Keratinocyte (primary cell): Measurements from ENCODE around the gene ERO1B. TPM values are rescaled to one million over a fixed set of nuclear protein-coding genes. Genes with fewer than 3 reads are reported as not detected.

Experiments used
- DNase-seq: peaks from one replicate; pipeline ENCODE4 v3.0.0-alpha.2; 2011; ENCODE audit warnings: low read depth, missing footprints, low spot score
- FAIRE-seq: peaks from 2 replicates; lab custom pipeline; 2011; peaks lifted over from hg19 to GRCh38; lab: Jason Lieb, UNC
- H2AFZ ChIP-seq: 2 replicates; pipeline ENCODE4 v1.6.0; 2012; ENCODE audit warnings: low read length, control low read depth, inconsistent platforms; ENCODE audit not compliant: control insufficient read depth
- H3K27ac ChIP-seq: 2 replicates; pipeline ENCODE4 v1.5.1; 2011; ENCODE audit warnings: low read length; ENCODE audit not compliant: control insufficient read depth, insufficient read depth
- H3K27me3 ChIP-seq: 3 replicates; pipeline ENCODE4 v1.6.0; 2011; ENCODE audit warnings: low read length; ENCODE audit not compliant: control insufficient read depth, insufficient read depth; ENCODE audit errors: extremely low read depth
- H3K36me3 ChIP-seq, 2 experiments: 2 replicates in 1 of 2; 3 replicates in 1 of 2; pipeline ENCODE4 v1.5.1; 2011; ENCODE audit warnings: low read length in 2 of 2, mild to moderate bottlenecking in 1 of 2; ENCODE audit not compliant: control insufficient read depth in 2 of 2, insufficient read depth in 2 of 2; ENCODE audit errors: extremely low read depth in 1 of 2
- H3K4me1 ChIP-seq: 3 replicates; pipeline ENCODE4 v1.5.1; 2011; ENCODE audit warnings: low read length; ENCODE audit not compliant: control insufficient read depth, insufficient read depth; ENCODE audit errors: extremely low read depth
- H3K4me2 ChIP-seq: 3 replicates; pipeline ENCODE4 v1.6.0; 2011; ENCODE audit warnings: low read depth, low read length; ENCODE audit not compliant: control insufficient read depth, insufficient read depth; ENCODE audit errors: extremely low read depth
- H3K4me3 ChIP-seq, 3 experiments: fragments of 200-600 bp in 1 of 3; sonication (generic) in 1 of 3; 2 replicates in 2 of 3; 3 replicates in 1 of 3; pipeline ENCODE4 v1.5.1; 2011 to 2016; ENCODE audit warnings: low read length in 3 of 3, mild to moderate bottlenecking in 3 of 3, control low read depth in 2 of 3, inconsistent platforms in 1 of 3, low read depth in 1 of 3, mixed read lengths in 1 of 3, mixed run types in 1 of 3, moderate library complexity in 1 of 3; ENCODE audit not compliant: control insufficient read depth in 2 of 3, insufficient read depth in 2 of 3; ENCODE audit errors: extremely low read depth in 1 of 3
- H3K79me2 ChIP-seq: 2 replicates; pipeline ENCODE4 v1.6.0; 2012; ENCODE audit warnings: low read length; ENCODE audit not compliant: control insufficient read depth, insufficient read depth
- H3K9ac ChIP-seq: 3 replicates; pipeline ENCODE4 v1.6.0; 2011; ENCODE audit warnings: low read length; ENCODE audit not compliant: control insufficient read depth, insufficient read depth; ENCODE audit errors: extremely low read depth
- H3K9me1 ChIP-seq: 3 replicates; pipeline ENCODE4 v1.6.0; 2011; ENCODE audit warnings: low read length; ENCODE audit not compliant: control insufficient read depth, insufficient read depth; ENCODE audit errors: extremely low read depth
- H3K9me3 ChIP-seq: 2 replicates; pipeline ENCODE4 v1.5.1; 2012; ENCODE audit warnings: low read depth, low read length; ENCODE audit not compliant: control insufficient read depth
- H4K20me1 ChIP-seq: 3 replicates; pipeline ENCODE4 v1.6.0; 2011; ENCODE audit warnings: low read length; ENCODE audit not compliant: control insufficient read depth, insufficient read depth; ENCODE audit errors: extremely low read depth
- CTCF ChIP-seq, 3 experiments: IDR thresholded peaks in 1 of 3; conservative IDR thresholded peaks in 1 of 3; optimal IDR thresholded peaks in 1 of 3; 2 replicates in 2 of 3; 3 replicates in 1 of 3; pipeline versions ENCODE3 to v1.5.1; 2011; ENCODE audit warnings: low read length in 3 of 3, mild to moderate bottlenecking in 3 of 3, moderate library complexity in 2 of 3, control low read depth in 1 of 3, inconsistent platforms in 1 of 3; ENCODE audit not compliant: insufficient read depth in 2 of 3; ENCODE audit errors: extremely low read depth in 1 of 3
- EZH2 ChIP-seq: IDR thresholded peaks from one replicate; pipeline ENCODE4 v1.6.1; 2012; ENCODE audit warnings: inconsistent platforms, mild to moderate bottlenecking, low read length, moderate library complexity
- dilution Hi-C: fragments of 300-500 bp; cut with MboI; formaldehyde crosslinking; loops from one replicate; pipeline ENCODE4 v1.7.0; 2020; ENCODE audit warnings: low sequenced_read_pairs; ENCODE audit not compliant: extremely low pct_ligation_motif_present
- polyA plus RNA-seq, 5 experiments: library from polyadenylated mRNA; depleted of rRNA in 3 of 5; stranded (reverse) in 3 of 5; stranded (forward) in 1 of 5; unstranded in 1 of 5; fragments of >200 nt; gene quantifications; 1 replicate in 1 of 5; 2 replicates in 3 of 5; 3 replicates in 1 of 5; pipeline versions ENCODE4 v1.2.1 to v1.2.3, GENCODE V29; 2011 to 2012; ENCODE audit warnings: missing spikeins in 2 of 5, low read depth in 1 of 5, low replicate concordance in 1 of 5

The ERO1B gene
- polyA plus RNA-seq, 1 donor (not counting 4 experiments of a cell fraction or from before 2014, with no cell fraction given), result 3.1 TPM

- Histone ChIP-seq H3K9ac (no peak overlapping the region), H2AFZ (no peak overlapping the region), H3K9me3 (no peaks in the 10 kb centered on the region), H3K27ac (no peak overlapping the region), H3K4me3 (no peak overlapping the region), H3K4me2 (no peak overlapping the region), H3K36me3 (no peaks in the 10 kb centered on the region), H3K4me1 (no peaks in the 10 kb centered on the region), H4K20me1 (no peaks in the 10 kb centered on the region), H3K9me1 (no peaks in the 10 kb centered on the region), H3K27me3 (no peaks in the 10 kb centered on the region), H3K79me2 (no peaks in the 10 kb centered on the region)
- TF ChIP-seq CTCF (optimal IDR thresholded peaks at IDR 0.05 in 1 of 3, IDR thresholded peaks at IDR 0.05 in 1 of 3, conservative IDR thresholded peaks at IDR 0.05 in 1 of 3; ENCODE audit: extremely low read depth in 1 of 3, insufficient read depth in 2 of 3, low read length in 3 of 3), result no peak
- no peak for TF ChIP-seq EZH2
- DNase-seq (no peak), FAIRE-seq (no peak)
- dilution Hi-C loops, result no loop called here
Observed at GRCh38 chr1:236326432-236326831, 44.7 kb upstream of the ERO1B start.

- DNase-seq, result no peak
- Histone ChIP-seq H3K27ac (no peak overlapping the region), H3K4me3 (no peak overlapping the region), H3K4me1 (no peaks in the 10 kb centered on the region), H4K20me1 (no peaks in the 10 kb centered on the region), H3K9ac (no peak overlapping the region), H3K36me3 (no peaks in the 10 kb centered on the region), H2AFZ (no peak overlapping the region), H3K9me3 (no peaks in the 10 kb centered on the region), H3K79me2 (no peaks in the 10 kb centered on the region), H3K27me3 (no peaks in the 10 kb centered on the region), H3K9me1 (no peaks in the 10 kb centered on the region), H3K4me2 (no peak overlapping the region)
- dilution Hi-C loops, result no loop called here
- FAIRE-seq, result no peak
- TF ChIP-seq CTCF (optimal IDR thresholded peaks at IDR 0.05 in 1 of 3, IDR thresholded peaks at IDR 0.05 in 1 of 3, conservative IDR thresholded peaks at IDR 0.05 in 1 of 3; ENCODE audit: extremely low read depth in 1 of 3, insufficient read depth in 2 of 3, low read length in 3 of 3) (no peak), EZH2 (no peak)
Observed at GRCh38 chr1:236325567-236325966, 43.8 kb upstream of the ERO1B start.
